ENCODE measurements around the gene FAM171A1. TPM values are rescaled to one million over a fixed set of nuclear protein-coding genes. Genes with fewer than 3 reads are reported as not detected.
A peak's percentile ranks its signal among the peaks of the same experiment; 100 is the strongest.

FAM171A1 gene
- total and polyA plus RNA-seq, 5 donors = 9.3 to 15.0 (median 13.6) TPM

DNA sequence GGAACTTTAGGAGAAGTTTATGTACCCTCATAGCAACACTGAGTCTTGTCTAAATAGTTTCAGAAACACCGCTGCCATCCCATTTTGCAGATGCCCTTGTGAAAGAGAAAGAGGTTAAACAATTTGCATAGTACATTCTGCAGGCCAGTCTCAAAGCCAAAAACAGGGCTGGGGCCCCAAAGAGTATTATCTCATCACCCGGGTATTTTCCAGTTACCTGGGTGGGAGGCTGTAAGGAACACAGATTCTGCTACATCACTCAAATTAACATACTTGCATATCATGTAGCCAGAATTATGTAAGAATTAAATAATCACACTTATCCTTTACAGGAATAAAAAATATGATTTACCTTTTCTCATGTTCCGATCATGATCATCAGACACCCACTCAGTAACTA, 3.1 kb upstream of the FAM171A1 start:
- DNase-seq (no peak), ATAC-seq (no peak)
- Histone ChIP-seq H3K9me3 (ENCODE audit: control insufficient read depth, low read length) (no peaks in the 10 kb centered on the region), H3K27ac (ENCODE audit: low read length) (no peak overlapping the region), H3K4me1 (ENCODE audit: control insufficient read depth, insufficient read depth, low read length) (no peaks in the 10 kb centered on the region), H3K4me3 (ENCODE audit: low read length) (no peak overlapping the region), H3K27me3 (ENCODE audit: control insufficient read depth, insufficient read depth) (no peaks in the 10 kb centered on the region)
- WGBS = 61% methylated on average over 3 of the region's 3 CpGs
- intact Hi-C loops (cut with DNase I) = loop anchor here (5.0 kb wide), 2 partner anchors 112 to 162 kb away; no protein-coding TSS in a partner anchor

DNA sequence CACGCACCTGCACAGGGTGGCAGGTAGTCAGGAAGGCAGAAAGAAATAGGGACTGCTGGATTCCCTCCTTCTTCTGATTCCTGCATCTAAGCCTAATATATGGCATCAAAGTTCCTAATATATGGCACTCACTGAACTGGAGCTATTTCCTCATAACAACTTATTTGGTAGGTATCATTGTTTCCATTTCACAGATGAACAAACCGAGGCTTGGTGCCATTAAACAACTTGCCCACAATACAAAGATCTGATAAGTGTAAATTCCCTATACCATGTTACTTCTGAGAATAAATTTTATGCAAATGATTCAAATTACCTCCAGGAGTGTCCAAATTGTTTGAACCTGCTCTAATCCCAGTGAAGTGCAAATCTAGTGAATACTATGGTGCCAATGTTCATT, 2.1 kb upstream of the FAM171A1 start:
- DNase-seq (no peak), ATAC-seq (no peak)
- H3K9me3 ChIP-seq (ENCODE audit: control insufficient read depth, low read length) = no peaks in the 10 kb centered on the region
- H3K4me3 ChIP-seq (ENCODE audit: low read length) = no peak overlapping the region
- H3K27ac ChIP-seq (ENCODE audit: low read length) = no peak overlapping the region
- H3K27me3 ChIP-seq (ENCODE audit: control insufficient read depth, insufficient read depth) = no peaks in the 10 kb centered on the region
- intact Hi-C loops (cut with DNase I) = loop anchor here (5.0 kb wide), 2 partner anchors 111 to 161 kb away; no protein-coding TSS in a partner anchor
- WGBS = 92% methylated on average over 2 of the region's 2 CpGs
- H3K4me1 ChIP-seq (ENCODE audit: control insufficient read depth, insufficient read depth, low read length) = no peaks in the 10 kb centered on the region

DNA sequence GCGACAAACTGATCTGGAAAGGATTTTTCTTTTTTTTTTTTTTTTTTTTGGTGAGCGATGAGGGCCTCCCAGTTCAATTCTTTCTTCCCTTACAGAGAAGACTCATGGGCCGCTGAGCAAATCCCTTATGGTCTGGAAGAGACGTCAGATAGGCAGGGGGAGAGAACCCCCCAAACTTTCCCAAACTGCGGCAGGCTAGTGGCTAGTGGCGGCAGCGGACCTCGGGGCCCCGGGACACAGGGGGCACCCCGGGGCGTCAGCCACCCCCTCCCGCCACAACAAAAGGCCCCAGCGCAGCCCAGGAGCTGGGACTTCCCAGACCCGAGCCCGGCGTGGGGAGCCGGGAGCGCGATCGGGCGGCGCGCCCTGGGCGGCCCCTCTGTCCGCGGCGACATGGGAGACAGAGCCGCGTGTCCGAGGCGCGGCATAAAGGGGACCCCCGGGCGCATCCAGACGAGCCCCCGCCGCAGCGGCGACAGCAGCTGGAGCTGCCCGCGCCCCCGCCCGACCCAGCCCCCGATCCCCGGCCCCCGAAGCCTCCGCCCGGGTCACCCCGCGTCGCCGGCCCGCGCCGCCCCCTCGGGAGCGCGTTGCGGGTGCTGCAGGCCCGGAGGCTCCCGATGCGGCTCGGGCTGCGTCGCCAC, 755 bp downstream of the FAM171A1 start:
- Histone ChIP-seq H3K9me3 (ENCODE audit: control insufficient read depth, low read length) (no peaks in the 10 kb centered on the region), H3K27me3 (ENCODE audit: control insufficient read depth, insufficient read depth) (no peaks in the 10 kb centered on the region), H3K4me3 (ENCODE audit: low read length) (peak overlapping the region; percentile 99), H3K4me1 (ENCODE audit: control insufficient read depth, insufficient read depth, low read length) (no peaks in the 10 kb centered on the region), H3K27ac (ENCODE audit: low read length) (no peak overlapping the region)
- DNase-seq (peak; percentile 35 to 71 (median 70)), ATAC-seq (peak; percentile 61 to 72)
- intact Hi-C loops (cut with DNase I) = loop anchor here (2.0 to 5.0 kb wide), 3 partner anchors 108 to 160 kb away; no protein-coding TSS in a partner anchor
- WGBS = under 1% methylated on average over 65 of the region's 65 CpGs

DNA sequence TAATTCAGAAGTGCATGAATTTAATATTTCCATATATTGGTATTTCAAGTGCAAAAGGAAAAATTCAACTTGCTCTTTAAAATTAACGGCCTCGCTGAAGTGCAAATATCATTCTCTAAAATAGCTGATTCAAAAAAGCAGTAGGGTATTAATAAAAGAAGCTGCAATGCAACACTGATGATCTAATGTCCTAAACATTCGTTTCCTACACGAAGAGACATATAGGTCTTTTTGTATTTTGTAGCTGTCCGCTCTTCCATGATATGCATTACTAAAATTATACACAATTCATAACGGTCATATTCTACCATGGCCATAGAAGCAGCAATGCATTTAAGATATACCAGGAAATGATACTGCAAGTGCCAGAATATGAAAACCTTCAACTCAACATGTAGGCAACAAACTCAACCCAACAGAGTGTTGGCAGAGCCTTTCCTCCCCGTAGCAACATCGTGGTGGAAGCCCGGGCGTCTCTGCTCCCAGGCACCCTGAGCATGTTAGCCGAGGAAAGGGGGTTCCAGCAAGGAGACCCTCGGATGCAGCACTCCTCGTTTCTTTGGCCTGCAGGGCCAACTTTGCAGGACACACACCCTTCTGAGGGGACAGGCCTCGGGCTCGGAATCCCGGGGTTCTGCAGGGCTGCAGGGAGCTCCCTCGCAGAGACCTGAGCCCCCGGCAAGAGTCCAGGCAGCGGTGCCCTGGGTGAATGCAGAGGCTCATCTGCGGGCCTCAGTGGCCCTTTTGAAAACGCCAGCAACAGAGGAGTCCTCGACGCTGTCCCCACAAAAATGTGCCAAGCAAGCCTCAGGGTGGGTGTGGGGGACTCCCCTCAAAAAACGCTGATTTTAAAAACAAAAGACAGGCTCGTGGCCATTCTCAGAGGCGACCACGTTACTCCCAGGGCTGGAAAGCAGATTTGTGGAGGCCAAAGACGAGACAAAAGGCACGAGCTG, 1.6 kb downstream of the FAM171A1 start:
- intact Hi-C loops (cut with DNase I) = loop anchor here (2.0 to 5.0 kb wide), 4 partner anchors 107 to 159 kb away; no protein-coding TSS in a partner anchor
- H3K27me3 ChIP-seq (ENCODE audit: control insufficient read depth, insufficient read depth) = no peaks in the 10 kb centered on the region
- WGBS = 18% methylated on average over 29 of the region's 29 CpGs
- no peak overlapping the region for H3K27ac ChIP-seq (ENCODE audit: low read length)
- peak overlapping the region; percentile 99 for H3K4me3 ChIP-seq (ENCODE audit: low read length)
- DNase-seq (peak; percentile 33 to 73 (median 71)), ATAC-seq (peak; percentile 13 to 36)
- no peaks in the 10 kb centered on the region for H3K9me3 ChIP-seq (ENCODE audit: control insufficient read depth, low read length)
- peaks cover 2% of the 10 kb centered on the region for H3K4me1 ChIP-seq (ENCODE audit: control insufficient read depth, insufficient read depth, low read length)

DNA sequence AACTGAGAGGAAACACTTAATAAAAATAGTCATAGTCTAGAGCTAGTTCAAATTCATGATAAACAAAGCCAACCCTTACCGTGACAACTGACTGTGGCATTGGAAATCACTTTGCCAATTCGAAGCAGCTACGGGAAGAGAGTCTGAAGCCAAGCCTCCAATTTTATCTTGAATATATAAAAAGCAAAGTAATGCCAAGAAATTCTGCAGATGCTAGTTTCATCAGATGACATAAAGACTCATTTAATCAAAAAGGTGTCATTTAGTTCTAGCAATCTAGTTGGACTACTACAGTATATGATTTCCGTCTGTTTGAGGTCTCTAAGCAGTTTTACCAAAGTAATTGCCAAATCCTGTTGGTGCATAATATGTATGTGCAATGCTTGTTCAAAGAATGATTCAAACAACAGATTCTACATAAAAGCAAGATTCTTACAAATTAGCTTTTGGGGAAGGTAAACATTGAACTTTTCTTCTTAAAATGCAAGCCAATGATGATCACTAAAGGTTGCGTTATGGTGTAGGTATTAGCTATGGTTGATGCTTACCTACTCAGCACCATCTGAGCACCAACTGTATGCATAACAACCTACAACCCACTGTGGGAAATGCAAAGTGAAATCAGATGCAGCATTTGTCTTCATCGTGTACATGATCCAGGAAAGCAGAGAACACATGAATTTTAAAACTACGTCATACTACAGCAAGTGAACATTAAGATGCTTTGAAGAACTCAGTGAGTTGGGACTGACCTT, 2.8 kb downstream of the FAM171A1 start:
- intact Hi-C loops (cut with DNase I) = loop anchor here in 1 of 4 donors (2.0 kb wide), 1 partner anchor 105 kb away; no protein-coding TSS in a partner anchor
- peaks cover 6% of the 10 kb centered on the region for H3K4me1 ChIP-seq (ENCODE audit: control insufficient read depth, insufficient read depth, low read length)
- no peak for DNase-seq
- no peak overlapping the region for H3K4me3 ChIP-seq (ENCODE audit: low read length)
- H3K27ac ChIP-seq (ENCODE audit: low read length) = no peak overlapping the region
- H3K9me3 ChIP-seq (ENCODE audit: control insufficient read depth, low read length) = no peaks in the 10 kb centered on the region
- 61% methylated on average over 7 of the region's 7 CpGs for WGBS
- ATAC-seq = no peak
- no peaks in the 10 kb centered on the region for H3K27me3 ChIP-seq (ENCODE audit: control insufficient read depth, insufficient read depth)

DNA sequence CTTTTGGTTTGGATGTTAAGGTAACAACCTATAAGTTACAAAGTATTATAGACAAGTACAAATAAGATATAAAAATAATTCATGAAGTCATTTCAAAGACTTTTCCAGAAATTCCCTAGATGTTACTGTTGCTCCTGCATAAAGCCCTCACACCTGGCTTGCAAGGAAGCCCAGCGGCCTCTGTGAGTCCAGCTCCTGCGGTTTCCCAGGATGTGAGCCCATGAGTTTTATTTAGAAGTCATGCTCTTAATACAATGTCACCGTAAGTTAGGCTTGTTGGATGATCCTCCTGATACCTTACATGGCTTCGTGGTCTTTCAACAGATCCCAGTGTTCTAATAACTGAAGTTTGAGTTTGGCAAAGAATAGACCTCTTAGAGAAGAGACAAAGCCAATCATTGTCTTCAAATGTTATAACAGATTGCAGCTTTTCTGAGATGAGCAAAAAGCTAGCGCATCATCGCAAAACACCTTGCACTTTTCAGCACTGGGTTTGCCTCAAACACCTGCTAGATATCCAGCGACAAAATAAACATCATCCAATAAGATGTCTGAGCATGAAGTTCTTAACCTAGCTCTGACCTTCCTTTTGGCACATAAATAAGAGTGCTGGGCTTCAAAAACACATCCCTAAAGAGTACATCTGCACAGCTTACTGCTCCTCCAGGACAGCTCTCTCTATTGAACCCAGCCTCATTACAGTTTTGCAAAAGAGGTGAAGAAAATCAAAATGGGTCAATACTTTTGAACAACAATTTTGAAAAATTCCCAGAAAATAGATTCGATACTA, 3.6 kb downstream of the FAM171A1 start:
- WGBS = 70% methylated on average over 8 of the region's 8 CpGs
- H3K9me3 ChIP-seq (ENCODE audit: control insufficient read depth, low read length) = no peaks in the 10 kb centered on the region
- ATAC-seq (no peak), DNase-seq (no peak)
- H3K27ac ChIP-seq (ENCODE audit: low read length) = no peak overlapping the region
- no peaks in the 10 kb centered on the region for H3K27me3 ChIP-seq (ENCODE audit: control insufficient read depth, insufficient read depth)
- intact Hi-C loops (cut with DNase I) = loop anchor here in 1 of 4 donors (2.0 kb wide), 1 partner anchor 105 kb away; no protein-coding TSS in a partner anchor
- no peak overlapping the region for H3K4me3 ChIP-seq (ENCODE audit: low read length)
- H3K4me1 ChIP-seq (ENCODE audit: control insufficient read depth, insufficient read depth, low read length) = peaks cover 6% of the 10 kb centered on the region

DNA sequence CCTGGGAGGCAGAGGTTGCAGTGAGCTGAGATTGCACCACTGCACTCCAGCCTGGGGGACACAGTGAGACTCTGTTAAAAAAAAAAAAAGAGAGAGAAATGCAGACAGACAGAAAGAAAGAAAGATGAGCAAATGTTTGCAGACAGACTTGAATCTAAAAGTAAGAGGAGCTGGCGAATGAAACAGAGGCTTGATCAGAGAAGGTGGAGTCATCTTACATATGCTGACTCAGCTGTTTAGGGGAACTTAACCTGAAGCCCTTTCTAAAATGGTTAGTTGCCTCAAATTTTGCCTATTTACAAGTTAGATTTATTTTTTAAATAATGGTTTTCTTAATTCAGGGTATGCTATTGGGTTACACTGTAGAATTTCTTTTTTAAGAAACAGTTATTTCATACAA, 5.4 kb downstream of the FAM171A1 start:
- ATAC-seq (no peak), DNase-seq (no peak)
- 95% methylated on average over 1 of the region's 1 CpG for WGBS
- H3K27ac ChIP-seq (ENCODE audit: low read length) = no peak overlapping the region
- intact Hi-C loops (cut with DNase I) = no loop called here
- no peaks in the 10 kb centered on the region for H3K9me3 ChIP-seq (ENCODE audit: control insufficient read depth, low read length)
- H3K4me1 ChIP-seq (ENCODE audit: control insufficient read depth, insufficient read depth, low read length) = peaks cover 6% of the 10 kb centered on the region
- H3K27me3 ChIP-seq (ENCODE audit: control insufficient read depth, insufficient read depth) = no peaks in the 10 kb centered on the region
- no peak overlapping the region for H3K4me3 ChIP-seq (ENCODE audit: low read length)

DNA sequence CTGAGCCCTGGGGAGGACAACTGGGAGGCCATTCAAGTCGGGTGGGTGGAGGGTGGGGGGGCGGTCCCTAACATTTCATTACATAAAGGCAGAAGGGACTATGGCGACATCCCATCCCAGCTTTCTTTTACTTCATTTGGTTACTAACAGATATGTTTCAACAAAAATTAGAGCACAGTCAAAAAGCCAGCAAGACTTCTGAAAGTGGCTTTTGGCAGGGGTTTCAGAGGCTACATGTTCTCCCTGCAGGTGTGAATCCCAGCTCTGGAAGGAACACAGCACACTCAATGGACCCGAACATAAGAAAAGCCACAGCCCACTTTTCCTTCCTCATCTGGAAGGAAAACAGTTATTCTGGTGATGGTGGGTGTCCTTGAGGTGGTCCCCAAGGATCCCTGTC, 7.1 kb downstream of the FAM171A1 start:
- no peak overlapping the region for H3K27ac ChIP-seq (ENCODE audit: low read length)
- no peak overlapping the region for H3K4me3 ChIP-seq (ENCODE audit: low read length)
- intact Hi-C loops (cut with DNase I) = no loop called here
- no peaks in the 10 kb centered on the region for H3K9me3 ChIP-seq (ENCODE audit: control insufficient read depth, low read length)
- WGBS = 90% methylated on average over 4 of the region's 4 CpGs
- no peak for ATAC-seq
- no peak for DNase-seq
- H3K27me3 ChIP-seq (ENCODE audit: control insufficient read depth, insufficient read depth) = no peaks in the 10 kb centered on the region
- peaks cover 6% of the 10 kb centered on the region for H3K4me1 ChIP-seq (ENCODE audit: control insufficient read depth, insufficient read depth, low read length)

DNA sequence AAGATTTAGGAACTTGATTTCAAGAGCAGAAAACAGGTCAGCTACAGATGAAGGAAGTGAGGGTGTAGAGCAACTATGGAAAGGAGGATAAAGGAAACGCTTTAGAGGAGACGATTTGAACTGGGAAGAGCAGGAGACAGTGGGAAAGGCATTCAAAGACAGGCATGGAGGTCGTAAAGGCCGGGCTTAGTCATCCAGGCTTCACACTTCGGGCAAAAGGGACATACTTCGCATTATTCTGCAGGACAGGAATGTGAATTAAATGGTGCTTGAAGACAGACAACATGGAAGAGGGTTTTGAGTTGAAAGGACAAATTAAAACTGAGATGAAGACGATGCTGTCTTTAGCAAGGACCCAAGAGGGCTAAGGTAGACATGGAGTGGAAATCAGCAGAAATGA, 8.1 kb downstream of the FAM171A1 start:
- H3K27ac ChIP-seq (ENCODE audit: low read length) = no peak overlapping the region
- H3K9me3 ChIP-seq (ENCODE audit: control insufficient read depth, low read length) = no peaks in the 10 kb centered on the region
- H3K27me3 ChIP-seq (ENCODE audit: control insufficient read depth, insufficient read depth) = no peaks in the 10 kb centered on the region
- WGBS = 73% methylated on average over 7 of the region's 7 CpGs
- DNase-seq (no peak), ATAC-seq (no peak)
- peaks cover 6% of the 10 kb centered on the region for H3K4me1 ChIP-seq (ENCODE audit: control insufficient read depth, insufficient read depth, low read length)
- no peak overlapping the region for H3K4me3 ChIP-seq (ENCODE audit: low read length)
- intact Hi-C loops (cut with DNase I) = no loop called here

DNA sequence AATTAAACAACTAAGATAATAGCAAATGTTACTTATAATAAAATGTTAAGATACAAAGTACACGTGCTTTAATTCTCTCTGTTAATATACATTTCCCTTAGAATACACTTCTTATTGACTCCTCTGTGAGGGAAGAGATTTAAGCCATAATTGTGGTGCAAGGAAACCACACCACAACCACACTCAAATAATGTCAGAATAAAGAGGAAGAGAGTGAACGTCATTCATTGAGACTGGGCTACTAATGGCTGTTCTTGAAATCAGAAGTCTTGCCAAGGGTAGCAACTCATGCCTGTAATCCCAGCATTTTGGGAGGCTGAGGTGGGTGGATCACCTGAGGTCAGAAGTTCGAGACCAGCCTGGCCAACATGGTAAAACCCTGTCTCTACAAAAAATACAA, 10.0 kb downstream of the FAM171A1 start:
- Histone ChIP-seq H3K27ac (ENCODE audit: low read length) (no peak overlapping the region), H3K9me3 (ENCODE audit: control insufficient read depth, low read length) (no peaks in the 10 kb centered on the region), H3K4me1 (ENCODE audit: control insufficient read depth, insufficient read depth, low read length) (peaks cover 6% of the 10 kb centered on the region), H3K4me3 (ENCODE audit: low read length) (no peak overlapping the region), H3K27me3 (ENCODE audit: control insufficient read depth, insufficient read depth) (no peaks in the 10 kb centered on the region)
- no peak for DNase-seq
- no peak for ATAC-seq
- WGBS = 74% methylated on average over 3 of the region's 3 CpGs
- intact Hi-C loops (cut with DNase I) = no loop called here

Measured in right cardiac atrium (tissue), 5 donors.